SK-N-SH (cell line): Measurements from ENCODE around the gene CDH23. TPM values are rescaled to one million over a fixed set of nuclear protein-coding genes. Genes with fewer than 3 reads are reported as not detected.
A peak's percentile ranks its signal among the peaks of the same experiment; 100 is the strongest.

Experiments used
- CTCF ChIA-PET: fragments of 300-600, 350-600 bp; formaldehyde crosslinking; extraction: SDS; loops from one replicate; lab custom pipeline; 2021; lab: Yijun Ruan, JAX
- POLR2A ChIA-PET: fragments of 350-600 bp; sonication (Branson Sonifier 250); formaldehyde crosslinking; extraction: SDS; loops from one replicate; lab custom pipeline; 2020; ENCODE audit warnings: antibody characterized with exemption, inconsistent platforms; lab: Yijun Ruan, JAX
- DNase-seq: peaks from one replicate; pipeline ENCODE4 v3.0.0; 2012
- H2AFZ ChIP-seq: fragments of 200-600 bp; sonication (generic); 2 replicates; pipeline ENCODE4 v1.8.1; 2016; ENCODE audit warnings: antibody characterized with exemption, mild to moderate bottlenecking, low read depth
- H3F3A ChIP-seq: fragments of 200-600 bp; sonication (generic); replicated peaks from 2 replicates; pipeline ENCODE3; 2016; ENCODE audit warnings: antibody characterized with exemption, mild to moderate bottlenecking; ENCODE audit not compliant: insufficient read depth
- H3K27ac ChIP-seq, 2 experiments: fragments of 200-500 bp in 1 of 2; fragments of 200-600 bp in 1 of 2; sonication (Bioruptor generic) in 1 of 2; sonication (generic), shearing (Covaris generic) in 1 of 2; 2 replicates each; pipeline versions ENCODE4 v1.5.1 to v1.6.1; 2014 to 2016; ENCODE audit warnings: low read depth in 2 of 2, inconsistent platforms in 1 of 2, low read length in 1 of 2, mild to moderate bottlenecking in 1 of 2, mixed read lengths in 1 of 2
- H3K27me3 ChIP-seq: fragments of 200-600 bp; sonication (generic), shearing (Covaris generic); 2 replicates; pipeline ENCODE4 v1.6.1; 2016; ENCODE audit warnings: mixed run types; ENCODE audit not compliant: insufficient read depth
- H3K36me3 ChIP-seq, 2 experiments: fragments of 200-500 bp in 1 of 2; fragments of 200-600 bp in 1 of 2; sonication (Bioruptor generic) in 1 of 2; sonication (generic) in 1 of 2; replicated peaks in 1 of 2; 2 replicates each; pipeline versions ENCODE3 to v1.5.1; 2014 to 2016; ENCODE audit warnings: low read length in 1 of 2, mild to moderate bottlenecking in 1 of 2; ENCODE audit not compliant: insufficient read depth in 2 of 2, control insufficient read depth in 1 of 2
- H3K4me1 ChIP-seq, 2 experiments: fragments of 200-500 bp in 1 of 2; fragments of 200-600 bp in 1 of 2; sonication (Bioruptor generic) in 1 of 2; sonication (generic), shearing (Covaris generic) in 1 of 2; 2 replicates each; pipeline versions ENCODE4 v1.5.1 to v1.6.1; 2014 to 2016; ENCODE audit warnings: low read depth in 1 of 2, low read length in 1 of 2, mixed run types in 1 of 2; ENCODE audit not compliant: insufficient read depth in 2 of 2, control insufficient read depth in 1 of 2
- H3K4me2 ChIP-seq: fragments of 200-600 bp; sonication (generic), shearing (Covaris generic); 2 replicates; pipeline ENCODE4 v1.6.1; 2017; ENCODE audit warnings: mixed run types
- H3K4me3 ChIP-seq, 2 experiments: fragments of 200-500 bp in 1 of 2; fragments of 200-600 bp in 1 of 2; sonication (Bioruptor generic) in 1 of 2; sonication (generic), shearing (Covaris generic) in 1 of 2; 2 replicates each; pipeline versions ENCODE4 v1.5.1 to v1.8.1; 2014 to 2016; ENCODE audit warnings: low read depth in 2 of 2, inconsistent platforms in 1 of 2, low read length in 1 of 2, mild to moderate bottlenecking in 1 of 2, mixed read lengths in 1 of 2, moderate library complexity in 1 of 2
- H3K79me2 ChIP-seq: fragments of 200-600 bp; sonication (generic); 2 replicates; pipeline ENCODE4 v1.8.1; 2017; ENCODE audit warnings: mild to moderate bottlenecking; ENCODE audit not compliant: insufficient read depth
- H3K9ac ChIP-seq: fragments of 200-600 bp; sonication (generic); 2 replicates; pipeline ENCODE4 v1.6.1; 2017; ENCODE audit warnings: mixed run types
- H3K9me2 ChIP-seq: fragments of 200-600 bp; sonication (generic); 2 replicates; pipeline ENCODE4 v1.6.1; 2017; ENCODE audit warnings: mixed run types
- H3K9me3 ChIP-seq: fragments of 200-600 bp; sonication (generic); 2 replicates; pipeline ENCODE4 v1.6.1; 2017; ENCODE audit warnings: mixed run types, mild to moderate bottlenecking, moderate library complexity
- H4K20me1 ChIP-seq: fragments of 200-600 bp; sonication (generic); 2 replicates; pipeline ENCODE4 v1.6.1; 2017; ENCODE audit warnings: mild to moderate bottlenecking, mixed run types; ENCODE audit not compliant: insufficient read depth
- CHD2 ChIP-seq: fragments of 150-350 bp; IDR thresholded peaks from 2 replicates; pipeline ENCODE4 v1.6.1; 2018; ENCODE audit warnings: low read length; ENCODE audit not compliant: partially characterized antibody
- EP300 ChIP-seq, 2 experiments: IDR thresholded peaks; 2 replicates each; pipeline versions ENCODE4 v1.4.0 to v1.6.1; 2012; ENCODE audit warnings: borderline replicate concordance in 1 of 2, low read depth in 1 of 2, low read length in 1 of 2
- EZH2phosphoT487 ChIP-seq: fragments of 200-600 bp; sonication (generic); IDR thresholded peaks from 2 replicates; pipeline ENCODE4 v1.6.1; 2017; ENCODE audit warnings: low read depth, mixed run types, mild to moderate bottlenecking, antibody characterized with exemption, moderate library complexity, borderline replicate concordance
- FOSL2 ChIP-seq: IDR thresholded peaks from 2 replicates; pipeline ENCODE4 v1.4.0; 2012; ENCODE audit warnings: low read depth, mild to moderate bottlenecking, moderate library complexity, borderline replicate concordance
- FOXM1 ChIP-seq: IDR thresholded peaks from 2 replicates; pipeline ENCODE4 v1.4.0; 2012; ENCODE audit warnings: low read depth, mild to moderate bottlenecking
- GATA2 ChIP-seq: sonication (generic); formaldehyde crosslinking; IDR thresholded peaks from 2 replicates; pipeline ENCODE4 v1.5.0; 2020; ENCODE audit warnings: mild to moderate bottlenecking, missing genetic modification reagents
- MEF2A ChIP-seq: IDR thresholded peaks from 2 replicates; pipeline ENCODE4 v1.4.0; 2012; ENCODE audit warnings: low read depth, borderline replicate concordance
- NFIC ChIP-seq: IDR thresholded peaks from 2 replicates; pipeline ENCODE4 v1.4.0; 2012; ENCODE audit warnings: borderline replicate concordance
- RCOR1 ChIP-seq: fragments of 150-350 bp; IDR thresholded peaks from 2 replicates; pipeline ENCODE4 v1.6.1; 2017; ENCODE audit warnings: antibody characterized with exemption, low read length
- RFX5 ChIP-seq: IDR thresholded peaks from 2 replicates; pipeline ENCODE4 v1.6.1; 2012; ENCODE audit warnings: mild to moderate bottlenecking, improper control_type of control experiment, low read length
- SMC3 ChIP-seq: IDR thresholded peaks from 2 replicates; pipeline ENCODE4 v1.6.1; 2012; ENCODE audit warnings: low read depth, low read length, improper control_type of control experiment
- TAF1 ChIP-seq: IDR thresholded peaks from 2 replicates; pipeline ENCODE4 v1.6.1; 2012; ENCODE audit warnings: low read depth, mild to moderate bottlenecking, low read length, moderate library complexity, borderline replicate concordance
- YY1 ChIP-seq: IDR thresholded peaks from 2 replicates; pipeline ENCODE4 v1.4.0; 2012; ENCODE audit warnings: low read depth, mild to moderate bottlenecking
- WGBS: methylation state at CpG from one replicate; pipeline ENCODE4 v1.1.6; 2017; ENCODE audit warnings: low lambda C conversion rate; 5-methylcytosine and 5-hydroxymethylcytosine counted together
- polyA plus RNA-seq, 3 experiments: library from polyadenylated mRNA; depleted of rRNA; stranded (reverse); fragments of >200 nt; gene quantifications; 2 replicates each; pipeline ENCODE4 v1.2.3, GENCODE V29; 2012
- TF ChIP-seq, protein P1 (sequence below): fragments of 150-350 bp; IDR thresholded peaks from 2 replicates; pipeline ENCODE4 v1.6.1; 2017; ENCODE audit warnings: antibody characterized with exemption, low read length, low read depth, borderline replicate concordance
- TF ChIP-seq, protein P2 (sequence below): fragments of 150-350 bp; IDR thresholded peaks from 2 replicates; pipeline ENCODE4 v1.6.1; 2016; ENCODE audit warnings: mild to moderate bottlenecking, low read depth, low read length

The CDH23 gene
- polyA plus RNA-seq (2012; rRNA removed) = 0.03 and 0.18 TPM in 2 replicates
- 0.03 and 0.05 TPM in 2 replicates for polyA plus RNA-seq (2012; cell fraction: cytosol; rRNA removed)
- 0.04 and 0.12 TPM in 2 replicates for polyA plus RNA-seq (2012; cell fraction: nucleus; rRNA removed)

DNA sequence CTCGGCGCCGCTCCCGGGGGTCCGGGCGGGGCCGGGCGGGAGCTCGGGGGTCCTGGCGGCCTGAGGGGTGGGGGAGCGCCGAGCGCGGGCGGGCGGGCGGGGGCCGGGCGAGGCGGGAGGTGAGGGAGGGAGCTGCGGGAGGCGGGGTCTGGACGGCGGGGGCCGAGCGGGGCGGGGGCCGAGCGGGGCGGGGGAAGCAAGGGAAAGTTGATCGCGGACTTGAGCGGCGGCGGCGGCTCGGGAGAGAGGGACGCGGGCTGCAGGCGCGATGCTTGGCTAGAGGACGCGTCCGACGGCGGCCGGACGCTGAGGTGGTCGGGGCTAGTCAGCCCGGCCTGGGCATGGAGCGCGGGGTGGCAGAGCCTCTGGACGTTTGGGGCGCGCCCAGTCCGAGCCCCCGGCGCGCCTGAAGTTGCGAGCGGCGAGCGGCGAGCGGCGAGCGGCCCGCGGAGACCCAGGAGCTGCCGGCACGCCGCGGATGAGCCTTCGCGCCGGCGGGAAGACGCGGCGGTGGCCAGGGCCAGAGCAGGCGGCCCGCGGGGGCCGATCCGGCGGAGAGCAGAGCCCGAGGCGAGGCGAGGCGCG is at the start of gene CDH23:
TSS of gene CDH23 (plus strand) at position 210 of the 585 bp plus-strand sequence. CDS start 42,912 bp downstream, outside the sequence.
- no peaks in the 10 kb centered on the region for H3K9me2 ChIP-seq
- H4K20me1 ChIP-seq = no peaks in the 10 kb centered on the region
- CTCF ChIA-PET = interaction anchor here (0.6 to 12.3 kb wide), 52 partner anchors 10 to 501 kb away, joined by 3 to 223 read pairs (median 5); partner anchors contain the start of gene SLC29A3
- peak within 1 kb of the TSS in 1 of 2 experiments; percentile 41; a peak in 3 of 4 replicates for H3K4me3 ChIP-seq
- no peak for TF ChIP-seq GATA2 (CRISPR knock-in tag)
- TF ChIP-seq, all 33 proteins: peak for 0
- Histone ChIP-seq H2AFZ (0 out of 2 replicates have a peak within 1 kb of the TSS, but pooled peaks have one; percentile 35), H3K4me1 (peaks cover 0 to 9% of the 10 kb centered on the region in 2 experiments; a peak in 1 of 4 replicates), H3K9ac (no peak within 1 kb of the TSS), H3K27ac (no peak within 1 kb of the TSS), H3F3A (no peaks in the 10 kb centered on the region), H3K27me3 (peaks cover 48% of the 10 kb centered on the region), H3K36me3 (no peaks in the 10 kb centered on the region), H3K4me2 (no peak within 1 kb of the TSS), H3K9me3 (no peaks in the 10 kb centered on the region), H3K79me2 (no peaks in the 10 kb centered on the region)
- POLR2A ChIA-PET = no interaction called here
- peak; percentile 88 for DNase-seq
- WGBS = under 1% methylated on average over 36 of the region's 91 CpGs

DNA sequence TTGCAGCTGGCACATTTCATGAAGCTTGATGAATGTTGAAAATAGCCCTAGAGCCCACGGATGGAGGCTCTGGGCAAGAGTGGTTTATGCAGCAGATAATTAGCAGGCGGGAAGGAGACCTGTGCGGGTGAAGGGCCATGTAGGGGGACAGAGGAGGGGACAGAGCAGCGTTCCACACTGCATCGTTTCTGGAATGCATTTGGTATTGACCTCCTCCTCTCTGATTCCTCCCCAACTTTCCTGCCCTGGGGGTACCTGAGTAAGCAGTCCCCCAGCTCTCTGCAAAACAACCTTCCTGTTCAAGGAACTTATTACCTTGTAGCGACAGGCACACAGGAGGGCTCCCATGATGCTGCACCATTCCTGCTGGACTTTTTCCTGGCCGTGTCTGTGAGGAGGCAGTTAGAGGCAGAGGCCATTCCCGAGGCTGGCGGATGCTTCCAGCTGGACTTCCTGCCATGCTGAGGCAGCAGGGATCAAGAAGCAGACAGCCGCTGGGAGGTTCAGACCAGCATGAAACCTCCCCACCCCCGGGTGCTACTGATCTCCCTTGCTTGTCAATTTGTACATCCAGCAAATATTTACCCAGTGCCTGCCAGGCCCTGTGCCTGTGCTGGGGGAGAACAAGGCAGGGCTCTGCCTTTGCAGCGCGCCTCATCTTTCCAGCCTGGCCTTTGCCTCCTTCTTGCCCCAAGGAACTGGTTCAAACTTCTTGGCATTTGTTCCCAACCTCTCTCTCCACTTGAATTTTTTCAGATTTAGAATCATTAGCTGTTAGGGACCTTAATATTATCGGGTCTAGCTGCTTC is 48.9 kb upstream of the CDH23 start:
- Histone ChIP-seq H3K27ac (no peak overlapping the region; a peak in 1 of 4 replicates), H3K4me2 (no peak overlapping the region), H3F3A (no peaks in the 10 kb centered on the region), H3K9ac (no peak overlapping the region), H3K4me3 (no peak overlapping the region), H3K79me2 (no peaks in the 10 kb centered on the region), H3K27me3 (no peaks in the 10 kb centered on the region), H3K4me1 (peaks cover 0 to 10% of the 10 kb centered on the region in 2 experiments; a peak in 1 of 4 replicates), H3K9me3 (no peaks in the 10 kb centered on the region), H4K20me1 (no peaks in the 10 kb centered on the region), H3K36me3 (no peaks in the 10 kb centered on the region), H2AFZ (no peak overlapping the region)
- TF ChIP-seq YY1 (no peak), FOXM1 (no peak), SMC3 (no peak), EP300 (IDR thresholded peaks at IDR 0.05; ENCODE audit: borderline replicate concordance in 1 of 2, low read depth in 1 of 2, low read length in 1 of 2) (no peak), RCOR1 (no peak), RFX5 (no peak), FOSL2 (no peak), NFIC (no peak), EZH2phosphoT487 (no peak), CHD2 (no peak), TAF1 (no peak), MEF2A (no peak)
- TF ChIP-seq, protein P1, sequence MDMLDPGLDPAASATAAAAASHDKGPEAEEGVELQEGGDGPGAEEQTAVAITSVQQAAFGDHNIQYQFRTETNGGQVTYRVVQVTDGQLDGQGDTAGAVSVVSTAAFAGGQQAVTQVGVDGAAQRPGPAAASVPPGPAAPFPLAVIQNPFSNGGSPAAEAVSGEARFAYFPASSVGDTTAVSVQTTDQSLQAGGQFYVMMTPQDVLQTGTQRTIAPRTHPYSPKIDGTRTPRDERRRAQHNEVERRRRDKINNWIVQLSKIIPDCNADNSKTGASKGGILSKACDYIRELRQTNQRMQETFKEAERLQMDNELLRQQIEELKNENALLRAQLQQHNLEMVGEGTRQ = no peak
- TF ChIP-seq, protein P2, sequence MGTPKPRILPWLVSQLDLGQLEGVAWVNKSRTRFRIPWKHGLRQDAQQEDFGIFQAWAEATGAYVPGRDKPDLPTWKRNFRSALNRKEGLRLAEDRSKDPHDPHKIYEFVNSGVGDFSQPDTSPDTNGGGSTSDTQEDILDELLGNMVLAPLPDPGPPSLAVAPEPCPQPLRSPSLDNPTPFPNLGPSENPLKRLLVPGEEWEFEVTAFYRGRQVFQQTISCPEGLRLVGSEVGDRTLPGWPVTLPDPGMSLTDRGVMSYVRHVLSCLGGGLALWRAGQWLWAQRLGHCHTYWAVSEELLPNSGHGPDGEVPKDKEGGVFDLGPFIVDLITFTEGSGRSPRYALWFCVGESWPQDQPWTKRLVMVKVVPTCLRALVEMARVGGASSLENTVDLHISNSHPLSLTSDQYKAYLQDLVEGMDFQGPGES = no peak
- TF ChIP-seq, all 33 proteins: peak for 0
- no peaks in the 10 kb centered on the region for H3K9me2 ChIP-seq
- POLR2A ChIA-PET = no interaction called here
- CTCF ChIA-PET = interaction anchor here (1.0 kb wide), 1 partner anchor 14 kb away, joined by 3 read pairs; no protein-coding TSS in a partner anchor
- no peak for DNase-seq
- 73% methylated on average over 12 of the region's 14 CpGs for WGBS
